ENCODE data around the gene COL15A1. TPM values are rescaled to one million over a fixed set of nuclear protein-coding genes. Genes with fewer than 3 reads are reported as not detected.

Gene COL15A1
- total RNA-seq, 6 experiments from 2014 or later, result 0.07 to 0.58 (median 0.11) TPM; not detected in 2

DNA sequence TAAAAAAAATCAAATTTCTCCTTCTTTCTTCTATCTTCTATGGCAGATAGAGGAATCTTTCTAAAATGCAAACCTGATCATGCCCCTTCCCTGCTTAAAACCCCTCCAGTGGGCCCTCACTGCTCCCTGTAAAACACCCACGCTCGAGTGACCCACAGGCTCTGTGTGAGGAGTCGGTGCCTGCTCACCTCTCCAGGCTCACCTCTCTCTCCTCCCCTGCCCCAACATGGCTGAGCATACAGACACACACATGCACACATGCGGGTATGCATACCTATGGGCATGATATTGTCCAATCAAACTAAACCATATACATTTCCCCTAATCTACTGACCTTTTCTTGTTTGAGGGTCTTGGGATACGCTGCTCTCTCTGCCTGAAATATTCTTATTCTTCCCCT, 40.8 kb upstream of the COL15A1 start:
- DNase-seq (no peak), ATAC-seq (no peak)
- intact Hi-C loops (cut with DNase I), result no loop called here
- TF ChIP-seq, protein P1, sequence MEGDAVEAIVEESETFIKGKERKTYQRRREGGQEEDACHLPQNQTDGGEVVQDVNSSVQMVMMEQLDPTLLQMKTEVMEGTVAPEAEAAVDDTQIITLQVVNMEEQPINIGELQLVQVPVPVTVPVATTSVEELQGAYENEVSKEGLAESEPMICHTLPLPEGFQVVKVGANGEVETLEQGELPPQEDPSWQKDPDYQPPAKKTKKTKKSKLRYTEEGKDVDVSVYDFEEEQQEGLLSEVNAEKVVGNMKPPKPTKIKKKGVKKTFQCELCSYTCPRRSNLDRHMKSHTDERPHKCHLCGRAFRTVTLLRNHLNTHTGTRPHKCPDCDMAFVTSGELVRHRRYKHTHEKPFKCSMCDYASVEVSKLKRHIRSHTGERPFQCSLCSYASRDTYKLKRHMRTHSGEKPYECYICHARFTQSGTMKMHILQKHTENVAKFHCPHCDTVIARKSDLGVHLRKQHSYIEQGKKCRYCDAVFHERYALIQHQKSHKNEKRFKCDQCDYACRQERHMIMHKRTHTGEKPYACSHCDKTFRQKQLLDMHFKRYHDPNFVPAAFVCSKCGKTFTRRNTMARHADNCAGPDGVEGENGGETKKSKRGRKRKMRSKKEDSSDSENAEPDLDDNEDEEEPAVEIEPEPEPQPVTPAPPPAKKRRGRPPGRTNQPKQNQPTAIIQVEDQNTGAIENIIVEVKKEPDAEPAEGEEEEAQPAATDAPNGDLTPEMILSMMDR (IDR thresholded peaks at IDR 0.05), result no peak
- no peak for TF ChIP-seq POLR2A (IDR thresholded peaks at IDR 0.05)
- H3K4me1 ChIP-seq, result no peaks in the 10 kb centered on the region
- H3K4me3 ChIP-seq, result no peak overlapping the region
- no peaks in the 10 kb centered on the region for H3K27me3 ChIP-seq
- H3K9me3 ChIP-seq, result no peaks in the 10 kb centered on the region
- WGBS (ENCODE audit: insufficient coverage, low coverage, low lambda C conversion rate, missing lambda C conversion rate), result 67% methylated on average over 2 of the region's 5 CpGs
- H3K36me3 ChIP-seq, result no peaks in the 10 kb centered on the region
- no peak overlapping the region for H3K27ac ChIP-seq

GRCh38 chr9:98903961-98904411, 39.7 kb upstream of the COL15A1 start:
- no peak for DNase-seq
- no peak for TF ChIP-seq POLR2A (IDR thresholded peaks at IDR 0.05)
- TF ChIP-seq, protein P1 (IDR thresholded peaks at IDR 0.05), result no peak
- Histone ChIP-seq H3K27ac (no peak overlapping the region), H3K9me3 (no peaks in the 10 kb centered on the region), H3K4me1 (no peaks in the 10 kb centered on the region), H3K27me3 (no peaks in the 10 kb centered on the region), H3K4me3 (no peak overlapping the region), H3K36me3 (no peaks in the 10 kb centered on the region)
- intact Hi-C loops (cut with DNase I), result no loop called here
- no peak for ATAC-seq
- WGBS (ENCODE audit: insufficient coverage, low coverage, low lambda C conversion rate, missing lambda C conversion rate), result 68% methylated on average over 6 of the region's 8 CpGs

- ATAC-seq (no peak), DNase-seq (no peak)
- H3K4me3 ChIP-seq, result no peak overlapping the region
- H3K9me3 ChIP-seq, result no peaks in the 10 kb centered on the region
- no peaks in the 10 kb centered on the region for H3K36me3 ChIP-seq
- 68% methylated on average over 3 of the region's 4 CpGs for WGBS (ENCODE audit: insufficient coverage, low coverage, low lambda C conversion rate, missing lambda C conversion rate)
- no peak for TF ChIP-seq POLR2A (IDR thresholded peaks at IDR 0.05)
- TF ChIP-seq, protein P1 (IDR thresholded peaks at IDR 0.05), result no peak
- no peaks in the 10 kb centered on the region for H3K27me3 ChIP-seq
- no peaks in the 10 kb centered on the region for H3K4me1 ChIP-seq
- no peak overlapping the region for H3K27ac ChIP-seq
- intact Hi-C loops (cut with DNase I), result no loop called here
Measured at GRCh38 chr9:98905015-98905414, 38.7 kb upstream of the COL15A1 start.

GRCh38 chr9:98906273-98907040, 37.2 kb upstream of the COL15A1 start:
- TF ChIP-seq, protein P1 (IDR thresholded peaks at IDR 0.05), result no peak
- TF ChIP-seq POLR2A (IDR thresholded peaks at IDR 0.05), result no peak
- no peak for ATAC-seq
- no peak overlapping the region for H3K27ac ChIP-seq
- DNase-seq, result no peak
- WGBS (ENCODE audit: insufficient coverage, low coverage, low lambda C conversion rate, missing lambda C conversion rate), result 46% methylated on average over 8 of the region's 8 CpGs
- no peaks in the 10 kb centered on the region for H3K36me3 ChIP-seq
- H3K27me3 ChIP-seq, result no peaks in the 10 kb centered on the region
- H3K4me3 ChIP-seq, result no peak overlapping the region
- no peaks in the 10 kb centered on the region for H3K4me1 ChIP-seq
- intact Hi-C loops (cut with DNase I), result no loop called here
- no peaks in the 10 kb centered on the region for H3K9me3 ChIP-seq
